GM12891 (cell line): ENCODE measurements around the gene HIGD2B.

Experiments used
- POLR2A ChIP-seq: IDR thresholded peaks from 2 replicates; pipeline ENCODE4 v1.6.1; 2011; ENCODE audit warnings: low read depth, low read length, control low read depth
- POLR2AphosphoS5 ChIP-seq: IDR thresholded peaks from 2 replicates; pipeline ENCODE4 v1.6.1; 2011; ENCODE audit warnings: low read depth, low read length, control low read depth

DNA sequence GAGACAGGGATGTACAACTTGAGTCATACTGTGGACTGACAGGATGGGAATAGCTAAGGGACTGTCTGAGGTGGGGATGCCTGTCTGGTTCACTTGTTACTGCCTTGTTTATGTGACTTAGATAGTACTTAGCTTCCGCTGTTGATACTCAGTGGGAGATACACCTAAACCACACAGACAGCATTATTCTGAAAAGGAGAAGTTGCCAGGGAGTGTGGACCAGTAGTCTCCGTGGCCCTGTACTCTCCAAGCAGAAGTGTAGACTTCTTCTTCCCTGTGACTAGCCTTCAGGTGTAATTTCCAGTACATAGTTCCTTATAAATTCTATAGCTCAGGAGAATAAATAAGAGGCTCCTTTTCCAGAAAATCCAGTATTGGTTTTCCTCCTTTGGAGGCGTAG, 5.1 kb downstream of the HIGD2B start:
- TF ChIP-seq POLR2AphosphoS5 (no peak), POLR2A (no peak)
